ENCODE results near the gene OPTC. TPM values are rescaled to one million over a fixed set of nuclear protein-coding genes. Genes with fewer than 3 reads are reported as not detected.
A peak's percentile ranks its signal among the peaks of the same experiment; 100 is the strongest.

The OPTC gene
- total and polyA plus RNA-seq, 4 donors, result not detected

- no peaks in the 10 kb centered on the region for H3K27me3 ChIP-seq (ENCODE audit: control insufficient read depth in 3 of 3, insufficient read depth in 3 of 3, low read length in 2 of 3)
- H3K27ac ChIP-seq (ENCODE audit: low read depth in 1 of 2, low read length in 1 of 2), result no peak overlapping the region
- WGBS, 2 donors, result 34 to 42% methylated on average over 12 of the region's 12 CpGs
- H3K4me3 ChIP-seq, result no peak overlapping the region
- no peaks in the 10 kb centered on the region for H3K36me3 ChIP-seq (ENCODE audit: control insufficient read depth in 4 of 4, insufficient read depth in 4 of 4, low read length in 4 of 4)
- peaks cover 0 to 17% (median 8%) of the 10 kb centered on the region in 5 donors for H3K4me1 ChIP-seq (ENCODE audit: control insufficient read depth in 5 of 5, insufficient read depth in 5 of 5, low read length in 5 of 5)
- DNase-seq (peak; percentile 74 to 85 (median 83)), ATAC-seq (ENCODE audit: insufficient read depth, low FRiP score) (peak; percentile 81)
- H3K9me3 ChIP-seq (ENCODE audit: control insufficient read depth in 4 of 4, insufficient read depth in 3 of 4, low read length in 3 of 4), result no peaks in the 10 kb centered on the region
- TF ChIP-seq CTCF (IDR thresholded peaks at IDR 0.05; ENCODE audit: control extremely low read depth, extremely low read depth), result peak; percentile 90
- H3K9ac ChIP-seq (ENCODE audit: insufficient read depth in 1 of 2, low read length in 2 of 2), result no peak overlapping the region
Observed at GRCh38 chr1:203504400-203505250, 10.7 kb downstream of the OPTC start.

GRCh38 chr1:203505526-203506204 is 11.7 kb downstream of the OPTC start:
- Histone ChIP-seq H3K9ac (ENCODE audit: insufficient read depth in 1 of 2, low read length in 2 of 2) (no peak overlapping the region), H3K4me1 (ENCODE audit: control insufficient read depth in 5 of 5, insufficient read depth in 5 of 5, low read length in 5 of 5) (peaks cover 0 to 17% (median 8%) of the 10 kb centered on the region in 5 donors), H3K27ac (ENCODE audit: low read depth in 1 of 2, low read length in 1 of 2) (no peak overlapping the region), H3K36me3 (ENCODE audit: control insufficient read depth in 4 of 4, insufficient read depth in 4 of 4, low read length in 4 of 4) (no peaks in the 10 kb centered on the region), H3K27me3 (ENCODE audit: control insufficient read depth in 3 of 3, insufficient read depth in 3 of 3, low read length in 2 of 3) (no peaks in the 10 kb centered on the region), H3K9me3 (ENCODE audit: control insufficient read depth in 4 of 4, insufficient read depth in 3 of 4, low read length in 3 of 4) (no peaks in the 10 kb centered on the region), H3K4me3 (no peak overlapping the region)
- no peak for TF ChIP-seq CTCF (IDR thresholded peaks at IDR 0.05; ENCODE audit: control extremely low read depth, extremely low read depth)
- ATAC-seq (ENCODE audit: insufficient read depth, low FRiP score) (no peak), DNase-seq (no peak)
- 92 to 98% methylated on average over 8 of the region's 8 CpGs for WGBS, 2 donors

- WGBS, 2 donors, result 50 to 67% methylated on average over 6 of the region's 6 CpGs
- peak; percentile 21 to 39 (median 24) for DNase-seq
- Histone ChIP-seq H3K4me3 (no peak overlapping the region), H3K4me1 (ENCODE audit: control insufficient read depth in 5 of 5, insufficient read depth in 5 of 5, low read length in 5 of 5) (peaks cover 0 to 17% (median 8%) of the 10 kb centered on the region in 5 donors), H3K36me3 (ENCODE audit: control insufficient read depth in 4 of 4, insufficient read depth in 4 of 4, low read length in 4 of 4) (no peaks in the 10 kb centered on the region), H3K27ac (ENCODE audit: low read depth in 1 of 2, low read length in 1 of 2) (peak overlapping the region; percentile 5 to 92), H3K27me3 (ENCODE audit: control insufficient read depth in 3 of 3, insufficient read depth in 3 of 3, low read length in 2 of 3) (no peaks in the 10 kb centered on the region), H3K9me3 (ENCODE audit: control insufficient read depth in 4 of 4, insufficient read depth in 3 of 4, low read length in 3 of 4) (no peaks in the 10 kb centered on the region), H3K9ac (ENCODE audit: insufficient read depth in 1 of 2, low read length in 2 of 2) (no peak overlapping the region)
- no peak for ATAC-seq (ENCODE audit: insufficient read depth, low FRiP score)
- TF ChIP-seq CTCF (IDR thresholded peaks at IDR 0.05; ENCODE audit: control extremely low read depth, extremely low read depth), result no peak
Observed at GRCh38 chr1:203506858-203507626, 13.1 kb downstream of the OPTC start.
